ENCODE data around the gene MCM5. TPM values are rescaled to one million over a fixed set of nuclear protein-coding genes. Genes with fewer than 3 reads are reported as not detected.

MCM5 gene
- polyA plus RNA-seq, 3 donors, result 23.4 to 39.8 (median 25.5) TPM

DNA sequence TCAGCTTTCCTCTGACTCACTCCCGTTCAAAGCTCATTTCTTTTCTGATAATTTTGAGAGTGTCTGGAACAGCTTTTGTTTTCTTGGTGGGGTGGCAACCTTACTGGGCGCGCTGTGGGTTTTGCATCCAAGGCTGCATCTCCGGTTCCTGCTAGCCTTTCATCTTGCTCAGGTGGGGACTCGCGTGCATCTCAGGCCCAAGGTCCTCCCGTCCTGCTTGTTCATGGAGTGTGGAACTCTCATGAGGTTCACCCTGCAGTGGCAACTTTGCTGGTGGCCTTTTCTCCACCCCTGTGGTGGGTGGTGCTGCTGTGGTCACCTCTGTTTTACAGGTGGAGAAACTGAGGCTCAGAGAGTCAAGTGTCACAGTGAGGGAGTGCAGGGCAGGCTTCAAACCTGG is 25.6 kb downstream of the MCM5 start:
- no peaks in the 10 kb centered on the region for H3K79me2 ChIP-seq (ENCODE audit: insufficient read depth, low read length)
- no peak for TF ChIP-seq CTCF (IDR thresholded peaks at IDR 0.05)
- H3K4me1 ChIP-seq (ENCODE audit: control insufficient read depth in 1 of 2, insufficient read depth in 2 of 2, low read length in 2 of 2), result no peaks in the 10 kb centered on the region
- H3K27ac ChIP-seq (ENCODE audit: low read depth in 1 of 2, low read length in 2 of 2), result peak overlapping the region in 1 of 2 donors; percentile 26
- intact Hi-C loops (cut with micrococcal nuclease), result no loop called here
- H3K9ac ChIP-seq (ENCODE audit: insufficient read depth, low read length, poor library complexity, severe bottlenecking), result no peak overlapping the region
- no peak overlapping the region for H3K4me3 Mint-ChIP-seq
- H3K27ac Mint-ChIP-seq, result peak overlapping the region in 4 of 7 donors; percentile 23 to 51 (median 37)
- no peak overlapping the region for H2AFZ ChIP-seq (ENCODE audit: insufficient read depth, low read depth, low read length, poor library complexity, severe bottlenecking)
- H3K4me1 Mint-ChIP-seq, result no peaks in the 10 kb centered on the region
- H3K9me3 ChIP-seq (replicated peaks in 1 of 2; ENCODE audit: control insufficient read depth in 1 of 2, insufficient read depth in 1 of 2, low read length in 2 of 2), result no peaks in the 10 kb centered on the region
- no peaks in the 10 kb centered on the region for H4K20me1 ChIP-seq (ENCODE audit: insufficient read depth, low read length)
- peaks cover 57 to 80% of the 10 kb centered on the region in 2 donors for H3K36me3 Mint-ChIP-seq
- peaks cover 0 to 3% (median 0%) of the 10 kb centered on the region in 3 donors for H3K27me3 Mint-ChIP-seq (ENCODE audit: low read depth in 3 of 3)
- H3K4me3 ChIP-seq (replicated peaks in 1 of 3; ENCODE audit: low read depth in 2 of 3, low read length in 3 of 3), result no peak overlapping the region
- H3K27me3 ChIP-seq (ENCODE audit: control insufficient read depth in 2 of 2, insufficient read depth in 2 of 2, low read length in 2 of 2), result no peaks in the 10 kb centered on the region
- no peak for DNase-seq
- 91% methylated on average over 4 of the region's 7 CpGs for WGBS (ENCODE audit: insufficient coverage)
- peaks cover 0 to 3% (median 0%) of the 10 kb centered on the region in 7 donors for H3K9me3 Mint-ChIP-seq
- H3K4me2 ChIP-seq (replicated peaks; ENCODE audit: extremely low read depth, low read length, poor library complexity, severe bottlenecking), result no peak overlapping the region
- H3K36me3 ChIP-seq (replicated peaks in 1 of 2; ENCODE audit: control insufficient read depth in 1 of 2, insufficient read depth in 2 of 2, low read length in 2 of 2), result peaks cover 64 to 70% of the 10 kb centered on the region in 2 donors

DNA sequence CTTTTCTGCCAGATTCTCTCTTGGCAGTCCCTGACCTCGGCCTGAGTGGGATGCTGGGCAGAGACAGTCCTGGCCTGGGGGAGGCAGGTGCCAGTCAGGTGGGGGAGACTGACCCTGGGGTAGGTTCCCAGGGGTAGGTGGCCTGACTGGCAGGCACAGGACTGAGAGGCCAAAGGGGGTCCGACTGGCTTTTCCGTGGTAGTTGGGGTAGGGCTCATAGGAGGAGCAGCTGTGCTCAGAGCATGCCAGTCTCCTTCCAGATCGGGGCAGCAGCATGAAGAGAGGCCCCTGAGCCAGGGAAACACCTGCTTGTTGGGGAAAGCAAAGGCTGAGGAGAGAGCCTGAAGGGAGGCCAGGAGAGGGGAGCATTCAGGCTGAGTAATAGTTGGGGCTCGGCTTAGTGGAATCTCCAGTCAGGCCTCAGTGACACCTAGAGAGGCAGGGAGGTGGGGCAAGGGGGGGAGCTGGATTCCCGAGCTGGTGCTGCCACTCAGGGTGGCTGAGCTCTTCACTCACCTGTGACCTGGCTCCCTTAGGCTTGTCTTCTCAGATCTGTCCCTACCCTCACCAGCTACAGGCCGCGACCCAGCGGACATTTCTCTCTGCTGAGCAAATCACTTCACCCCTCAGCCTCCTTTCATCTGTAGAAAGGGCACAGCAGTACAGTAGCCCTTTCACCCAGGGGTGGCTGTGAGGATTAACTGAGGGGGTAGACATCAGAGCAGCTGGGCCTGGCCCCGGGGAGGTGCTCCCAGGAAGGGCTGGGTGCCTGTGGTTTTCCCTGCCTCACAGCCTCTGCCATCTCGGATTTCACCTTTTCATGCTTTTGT is 26.2 kb downstream of the MCM5 start:
- no peak overlapping the region for H3K4me3 Mint-ChIP-seq
- 97% methylated on average over 7 of the region's 11 CpGs for WGBS (ENCODE audit: insufficient coverage)

More for the DNA sequence above, 26.2 kb downstream of the MCM5 start:
- Histone ChIP-seq H3K79me2 (ENCODE audit: insufficient read depth, low read length) (no peaks in the 10 kb centered on the region), H3K27me3 (ENCODE audit: control insufficient read depth in 2 of 2, insufficient read depth in 2 of 2, low read length in 2 of 2) (no peaks in the 10 kb centered on the region), H4K20me1 (ENCODE audit: insufficient read depth, low read length) (no peaks in the 10 kb centered on the region), H3K4me3 (replicated peaks in 1 of 3; ENCODE audit: low read depth in 2 of 3, low read length in 3 of 3) (no peak overlapping the region), H3K9ac (ENCODE audit: insufficient read depth, low read length, poor library complexity, severe bottlenecking) (no peak overlapping the region), H2AFZ (ENCODE audit: insufficient read depth, low read depth, low read length, poor library complexity, severe bottlenecking) (no peak overlapping the region), H3K27ac (ENCODE audit: low read depth in 1 of 2, low read length in 2 of 2) (peak overlapping the region in 1 of 2 donors; percentile 26), H3K4me1 (ENCODE audit: control insufficient read depth in 1 of 2, insufficient read depth in 2 of 2, low read length in 2 of 2) (no peaks in the 10 kb centered on the region), H3K4me2 (replicated peaks; ENCODE audit: extremely low read depth, low read length, poor library complexity, severe bottlenecking) (no peak overlapping the region), H3K36me3 (replicated peaks in 1 of 2; ENCODE audit: control insufficient read depth in 1 of 2, insufficient read depth in 2 of 2, low read length in 2 of 2) (peaks cover 59 to 67% of the 10 kb centered on the region in 2 donors), H3K9me3 (replicated peaks in 1 of 2; ENCODE audit: control insufficient read depth in 1 of 2, insufficient read depth in 1 of 2, low read length in 2 of 2) (no peaks in the 10 kb centered on the region)
- peak overlapping the region in 5 of 7 donors; percentile 25 to 77 (median 72) for H3K27ac Mint-ChIP-seq
- DNase-seq, result no peak
- peaks cover 0 to 3% (median 0%) of the 10 kb centered on the region in 3 donors for H3K27me3 Mint-ChIP-seq (ENCODE audit: low read depth in 3 of 3)
- peaks cover 53 to 76% of the 10 kb centered on the region in 2 donors for H3K36me3 Mint-ChIP-seq
- TF ChIP-seq CTCF (IDR thresholded peaks at IDR 0.05), result no peak
- H3K4me1 Mint-ChIP-seq, result no peaks in the 10 kb centered on the region
- intact Hi-C loops (cut with micrococcal nuclease), result no loop called here
- peaks cover 0 to 3% (median 0%) of the 10 kb centered on the region in 7 donors for H3K9me3 Mint-ChIP-seq
